HG03342 (cell line): ENCODE measurements around the gene SELENOH.
A peak's percentile ranks its signal among the peaks of the same experiment; 100 is the strongest.

Source experiments
- ATAC-seq: cut with Tn5 transposase; IDR thresholded peaks from one replicate; pipeline ENCODE4 v1.9.1; 2021; ENCODE audit warnings: mild to moderate bottlenecking, moderate library complexity; ENCODE audit not compliant: unreplicated experiment

SELENOH gene

DNA sequence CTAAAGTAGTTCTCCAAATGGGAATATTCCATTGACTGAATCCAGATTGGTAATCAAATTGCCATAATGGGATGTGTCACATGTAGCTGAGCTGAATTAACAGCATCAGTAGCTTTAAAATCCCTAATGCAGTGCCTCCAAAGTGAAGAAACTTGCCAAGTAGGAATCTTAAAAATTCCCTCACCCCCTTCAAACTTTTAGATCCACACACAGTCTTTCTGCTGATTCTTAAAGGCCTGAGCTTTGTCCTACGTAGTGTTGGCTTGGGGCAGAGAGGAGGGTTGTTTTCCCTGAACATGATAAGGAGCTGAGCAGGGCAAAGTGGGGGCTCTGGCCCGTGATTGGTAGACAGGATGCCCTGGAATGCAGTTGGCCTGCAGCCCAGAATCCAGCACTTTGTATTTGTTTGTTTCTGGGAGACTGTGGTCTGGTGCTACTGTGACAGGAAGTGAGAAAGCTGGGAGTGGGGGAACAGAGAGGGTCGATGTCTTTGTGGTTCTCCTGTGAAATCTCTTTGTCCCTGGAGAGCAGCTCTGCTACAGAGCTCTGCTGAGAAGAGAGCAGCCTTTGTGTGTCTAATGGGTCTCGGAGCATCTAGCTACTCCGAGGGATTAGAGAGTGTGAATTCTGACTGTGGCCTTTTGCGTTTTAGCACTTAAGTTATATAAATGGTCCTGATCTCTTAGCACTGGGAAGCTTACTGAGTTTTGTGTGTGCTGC is 37.2 kb downstream of the SELENOH start:
- no peak for ATAC-seq

- no peak for ATAC-seq
Measured at GRCh38 chr11:57779276-57779675, 38.0 kb downstream of the SELENOH start.

DNA sequence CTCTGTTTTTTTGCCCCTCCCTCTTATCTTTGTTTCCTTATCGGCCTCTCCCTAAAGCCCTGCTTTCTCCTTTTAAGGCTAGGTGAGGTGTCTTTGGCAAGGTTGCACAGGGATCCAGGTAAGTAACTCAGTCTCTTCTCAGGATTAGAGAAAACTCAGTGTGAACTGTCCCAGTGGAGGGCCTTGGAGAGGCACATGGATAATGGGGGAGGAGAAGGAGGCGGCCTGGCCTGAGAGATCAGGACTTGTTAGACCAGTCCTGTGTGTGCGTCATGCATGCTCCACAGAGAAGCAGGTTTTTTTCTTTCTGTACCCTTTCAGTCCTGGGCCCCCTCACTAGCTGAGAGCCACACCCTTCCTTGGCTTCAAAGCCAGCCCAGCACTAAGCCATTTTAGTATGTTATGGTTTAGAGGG is 40.2 kb downstream of the SELENOH start:
- ATAC-seq = no peak

DNA sequence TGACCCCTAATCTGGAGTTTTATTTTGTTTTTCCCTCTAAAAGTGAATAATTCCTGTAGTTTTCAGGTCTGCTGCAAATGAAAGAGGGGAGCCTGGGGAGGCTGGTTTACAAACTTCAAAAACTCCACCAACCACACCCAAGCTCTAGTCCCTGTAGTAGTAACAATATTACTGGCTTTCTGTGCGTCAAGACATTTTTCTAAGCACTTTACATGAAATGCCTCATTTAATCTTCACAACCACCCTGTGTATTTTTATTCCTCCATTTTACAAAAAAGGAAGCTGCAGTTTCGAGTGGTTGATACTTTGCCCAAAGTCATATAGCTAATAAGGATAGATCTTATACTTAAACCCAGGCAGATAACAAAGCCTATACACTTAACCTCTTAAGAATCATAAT is 43.8 kb downstream of the SELENOH start:
- peak; percentile 41 for ATAC-seq

DNA sequence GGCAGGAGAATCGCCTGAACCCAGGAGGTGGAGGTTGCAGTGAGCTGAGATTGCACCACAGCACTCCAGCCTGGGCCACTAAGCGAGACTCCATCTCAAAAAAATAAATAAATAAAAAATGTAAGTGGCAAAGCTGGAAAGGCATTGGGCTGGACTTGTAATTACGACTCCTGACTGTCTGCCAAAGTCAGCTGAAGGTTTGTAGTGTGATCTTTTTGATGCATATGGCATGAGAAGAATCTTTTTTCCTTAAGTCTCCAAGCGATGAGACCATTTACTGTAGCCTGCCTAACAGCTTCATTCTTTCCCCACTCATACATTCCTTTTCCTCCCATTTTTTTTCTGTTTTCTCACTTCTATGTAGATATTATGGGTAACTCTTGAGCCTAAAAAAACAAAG is 45.1 kb downstream of the SELENOH start:
- no peak for ATAC-seq

- no peak for ATAC-seq
Measured at GRCh38 chr11:57787006-57787604, 45.8 kb downstream of the SELENOH start.

GRCh38 chr11:57787920-57788702 is 46.8 kb downstream of the SELENOH start:
- no peak for ATAC-seq

GRCh38 chr11:57788703-57789088 is 47.4 kb downstream of the SELENOH start:
- ATAC-seq = no peak

- no peak for ATAC-seq
Measured at GRCh38 chr11:57791321-57792059, 50.2 kb downstream of the SELENOH start.

- ATAC-seq = peak; percentile 90
Measured at GRCh38 chr11:57792060-57792541, 50.8 kb downstream of the SELENOH start.

GRCh38 chr11:57792870-57793269 is 51.6 kb downstream of the SELENOH start:
- no peak for ATAC-seq
